Lung (tissue), 12 donors: ENCODE data around the gene TENM4. TPM values are rescaled to one million over a fixed set of nuclear protein-coding genes. Genes with fewer than 3 reads are reported as not detected.

ENCODE experiments used
- ATAC-seq: fragments of 200-7000 bp; cut with Tn5 transposase; one replicate; pipeline ENCODE4 v1.9.1; 2020; ENCODE audit warnings: moderate number of reproducible peaks; ENCODE audit not compliant: insufficient read depth, low FRiP score
- DNase-seq, 3 donors: peaks; one replicate each; pipeline ENCODE4 v3.0.0-alpha.2; 2013 to 2017
- H3K27ac ChIP-seq, 2 donors: one replicate each; pipeline ENCODE4 v1.5.1; 2013; ENCODE audit warnings: mild to moderate bottlenecking in 2 of 2, moderate library complexity in 2 of 2, control low read depth in 1 of 2, inconsistent platforms in 1 of 2, low read depth in 1 of 2, low read length in 1 of 2
- H3K27me3 ChIP-seq, 3 donors: one replicate each; pipeline ENCODE4 v1.5.1; 2013; ENCODE audit warnings: low read length in 2 of 3; ENCODE audit not compliant: control insufficient read depth in 3 of 3, insufficient read depth in 3 of 3
- H3K36me3 ChIP-seq, 4 donors: one replicate each; pipeline ENCODE4 v1.5.1; 2013; ENCODE audit warnings: low read length in 4 of 4, mild to moderate bottlenecking in 1 of 4, moderate library complexity in 1 of 4; ENCODE audit not compliant: control insufficient read depth in 4 of 4, insufficient read depth in 4 of 4
- H3K4me1 ChIP-seq, 5 donors: one replicate each; pipeline ENCODE4 v1.5.1; 2013; ENCODE audit warnings: low read length in 5 of 5, mild to moderate bottlenecking in 2 of 5, moderate library complexity in 1 of 5; ENCODE audit not compliant: control insufficient read depth in 5 of 5, insufficient read depth in 5 of 5
- H3K4me3 ChIP-seq: one replicate; pipeline ENCODE4 v1.5.1; 2013; ENCODE audit warnings: mild to moderate bottlenecking, control low read depth, moderate library complexity
- H3K9ac ChIP-seq, 2 donors: one replicate each; pipeline ENCODE4 v1.5.1; 2013; ENCODE audit warnings: low read length in 2 of 2, control low read depth in 1 of 2; ENCODE audit not compliant: insufficient read depth in 1 of 2
- H3K9me3 ChIP-seq, 4 donors: one replicate each; pipeline ENCODE4 v1.5.1; 2013; ENCODE audit warnings: low read length in 3 of 4, mild to moderate bottlenecking in 1 of 4, moderate library complexity in 1 of 4; ENCODE audit not compliant: control insufficient read depth in 4 of 4, insufficient read depth in 3 of 4
- WGBS, 2 donors: extraction: QIAGEN DNeasy Blood & Tissue Kit; methylation state at CpG; one replicate each; pipeline ENCODE4 v1.1.7; 2013; 5-methylcytosine and 5-hydroxymethylcytosine counted together
- polyA plus RNA-seq, 2 donors: library from polyadenylated mRNA; stranded (reverse); fragments of 200-250 nt; gene quantifications; one replicate each; pipeline ENCODE4 v1.2.1, GENCODE V29; 2013
- total RNA-seq, 2 donors: library from RNA; depleted of rRNA in 1 of 2; stranded (reverse); fragments of >200 nt in 1 of 2; gene quantifications; one replicate each; pipeline ENCODE4 v1.2.1, GENCODE V29; 2014 to 2021
- TF ChIP-seq, protein P1 (sequence below): IDR thresholded peaks from 2 replicates; pipeline ENCODE4 v1.5.1; 2012; ENCODE audit warnings: mild to moderate bottlenecking; ENCODE audit errors: control extremely low read depth, extremely low read depth
- donor health status: control.
- donor health status: control.
- donor health status: Bipolar disorder and iron deficiency.
- donor health status: healthy.
- donor health status: DM: yes; HTN: yes; CAD: no.

TENM4 gene
- total and polyA plus RNA-seq, 4 donors: 0.28 to 16.4 (median 3.2) TPM

DNA sequence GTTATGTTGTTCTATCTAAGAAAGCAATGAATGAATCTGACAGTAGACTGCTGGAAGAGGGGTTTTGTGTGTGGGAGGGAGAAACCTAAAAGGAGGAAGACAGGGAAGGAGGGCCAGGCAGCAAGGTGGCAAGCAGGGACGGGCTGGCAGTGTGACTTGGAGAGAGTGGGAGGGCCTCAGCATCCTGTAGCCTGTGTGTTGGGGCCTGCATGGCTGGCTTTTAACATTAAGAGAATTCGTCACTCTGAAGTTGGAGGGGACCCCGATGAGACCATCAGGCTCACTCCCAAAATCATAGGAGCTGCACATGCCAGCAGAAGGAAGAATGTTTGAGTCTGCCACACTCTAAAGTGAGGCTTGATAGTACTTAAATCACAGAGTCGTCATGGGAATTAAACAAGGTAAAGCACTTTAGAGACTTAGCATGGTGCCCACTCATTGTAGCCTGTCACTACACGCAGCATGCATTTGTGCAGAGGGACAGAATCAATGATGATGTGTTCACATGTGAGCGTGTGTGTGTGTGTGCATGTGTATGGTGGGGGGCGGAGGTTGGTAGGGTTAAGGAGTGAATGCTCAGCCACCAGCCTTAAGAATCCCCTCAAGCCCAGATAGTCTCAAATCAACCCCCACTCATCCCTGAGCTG is 199.5 kb downstream of the TENM4 start:
- no peak for ATAC-seq
- peaks cover 0 to 1% (median 0%) of the 10 kb centered on the region in 4 donors for H3K9me3 ChIP-seq
- WGBS, 2 donors: 85 to 87% methylated on average over 7 of the region's 7 CpGs

DNA sequence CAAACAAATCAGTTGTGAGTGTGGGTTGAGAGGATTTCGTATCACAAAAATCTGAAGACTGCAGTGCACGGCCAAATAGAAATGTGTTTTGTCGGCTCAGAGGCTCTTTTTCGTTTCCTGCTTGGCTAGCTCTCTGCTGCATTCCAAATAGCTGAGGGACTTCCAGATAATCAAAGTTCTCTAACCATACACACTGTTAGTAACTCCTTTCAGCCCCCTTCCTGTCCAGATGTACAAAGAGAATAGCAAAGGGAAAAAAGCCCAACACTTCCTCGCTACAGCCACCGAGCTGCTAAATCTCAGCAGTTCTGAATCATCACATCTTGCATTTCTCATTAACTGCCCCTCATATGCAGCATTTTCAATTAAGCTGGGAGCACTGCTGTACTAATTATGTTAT is 203.1 kb downstream of the TENM4 start:
- Histone ChIP-seq H3K27ac (no peak overlapping the region), H3K9ac (peak overlapping the region in 1 of 2 donors; percentile 55), H3K4me1 (peaks cover 0 to 19% (median 9%) of the 10 kb centered on the region in 5 donors), H3K36me3 (no peaks in the 10 kb centered on the region), H3K4me3 (no peak overlapping the region), H3K27me3 (no peaks in the 10 kb centered on the region), H3K9me3 (no peaks in the 10 kb centered on the region)
- peak; percentile 75 to 94 (median 88) for DNase-seq
- peak; percentile 29 for ATAC-seq
- 18 to 20% methylated on average over 6 of the region's 6 CpGs for WGBS, 2 donors
- TF ChIP-seq, protein P1, sequence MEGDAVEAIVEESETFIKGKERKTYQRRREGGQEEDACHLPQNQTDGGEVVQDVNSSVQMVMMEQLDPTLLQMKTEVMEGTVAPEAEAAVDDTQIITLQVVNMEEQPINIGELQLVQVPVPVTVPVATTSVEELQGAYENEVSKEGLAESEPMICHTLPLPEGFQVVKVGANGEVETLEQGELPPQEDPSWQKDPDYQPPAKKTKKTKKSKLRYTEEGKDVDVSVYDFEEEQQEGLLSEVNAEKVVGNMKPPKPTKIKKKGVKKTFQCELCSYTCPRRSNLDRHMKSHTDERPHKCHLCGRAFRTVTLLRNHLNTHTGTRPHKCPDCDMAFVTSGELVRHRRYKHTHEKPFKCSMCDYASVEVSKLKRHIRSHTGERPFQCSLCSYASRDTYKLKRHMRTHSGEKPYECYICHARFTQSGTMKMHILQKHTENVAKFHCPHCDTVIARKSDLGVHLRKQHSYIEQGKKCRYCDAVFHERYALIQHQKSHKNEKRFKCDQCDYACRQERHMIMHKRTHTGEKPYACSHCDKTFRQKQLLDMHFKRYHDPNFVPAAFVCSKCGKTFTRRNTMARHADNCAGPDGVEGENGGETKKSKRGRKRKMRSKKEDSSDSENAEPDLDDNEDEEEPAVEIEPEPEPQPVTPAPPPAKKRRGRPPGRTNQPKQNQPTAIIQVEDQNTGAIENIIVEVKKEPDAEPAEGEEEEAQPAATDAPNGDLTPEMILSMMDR: no peak

More for the DNA sequence above, 199.5 kb downstream of the TENM4 start:
- Histone ChIP-seq H3K4me1 (peaks cover 0 to 19% (median 9%) of the 10 kb centered on the region in 5 donors), H3K4me3 (no peak overlapping the region), H3K27ac (no peak overlapping the region), H3K9ac (no peak overlapping the region), H3K27me3 (no peaks in the 10 kb centered on the region), H3K36me3 (no peaks in the 10 kb centered on the region)
- no peak for DNase-seq
- TF ChIP-seq, protein P1: no peak

DNA sequence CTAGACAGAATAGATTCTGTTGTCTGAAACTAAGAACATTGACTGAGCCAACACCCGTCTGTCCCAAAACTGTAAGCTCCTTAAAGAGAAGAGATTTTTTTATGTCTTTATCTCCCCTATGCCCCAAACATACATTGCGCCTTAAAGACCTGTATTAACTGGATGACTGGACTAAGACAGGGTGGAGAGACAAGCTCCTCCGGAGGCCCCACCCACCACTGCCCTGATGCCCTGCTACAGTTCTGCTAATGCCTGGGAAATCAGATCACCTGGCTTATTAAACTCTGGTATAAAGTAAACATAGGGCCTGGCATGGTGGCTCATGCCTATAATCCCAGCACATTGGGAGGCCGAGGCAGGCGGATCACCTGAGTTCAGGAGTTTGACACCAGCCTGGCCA is 203.7 kb downstream of the TENM4 start:
- H3K36me3 ChIP-seq: no peaks in the 10 kb centered on the region
- H3K27ac ChIP-seq: no peak overlapping the region
- TF ChIP-seq, protein P1: no peak
- H3K9ac ChIP-seq: no peak overlapping the region
- no peaks in the 10 kb centered on the region for H3K27me3 ChIP-seq
- H3K4me1 ChIP-seq: peaks cover 0 to 19% (median 9%) of the 10 kb centered on the region in 5 donors
- no peak for DNase-seq
- H3K4me3 ChIP-seq: no peak overlapping the region
- no peak for ATAC-seq
- H3K9me3 ChIP-seq: no peaks in the 10 kb centered on the region
- WGBS, 2 donors: 87 to 91% methylated on average over 5 of the region's 5 CpGs
